Body of pancreas (tissue), 4 donors: ENCODE results near the gene SLC38A2.

Experiments
- CTCF ChIP-seq, 7 experiments: fragments of 450-650 bp in 4 of 7; fragments of 200-600 bp in 3 of 7; sonication (generic) in 3 of 7; IDR thresholded peaks; one replicate each; pipeline ENCODE4 v1.5.1; 2016 to 2019; ENCODE audit warnings: antibody characterized with exemption in 7 of 7
- POLR2A ChIP-seq, 3 donors: fragments of 450-650 bp; IDR thresholded peaks; one replicate each; pipeline ENCODE4 v1.6.1; 2016; ENCODE audit warnings: antibody characterized with exemption in 3 of 3, mild to moderate bottlenecking in 2 of 3

GRCh38 chr12:46363582-46364299 is 8.8 kb downstream of the SLC38A2 start:
- TF ChIP-seq CTCF (IDR thresholded peaks at IDR 0.05): no peak
- TF ChIP-seq POLR2A (IDR thresholded peaks at IDR 0.05): no peak
